Glutamatergic neuron (in vitro differentiated cells): Measurements from ENCODE around the gene PIK3R3. TPM values are rescaled to one million over a fixed set of nuclear protein-coding genes. Genes with fewer than 3 reads are reported as not detected.

ENCODE experiments used
- DNase-seq: peaks from one replicate; pipeline ENCODE4 v3.0.0; 2022
- H3K27ac Mint-ChIP-seq: one replicate; pipeline ENCODE4 v1.8.0; 2020; ENCODE audit warnings: mild to moderate bottlenecking, mixed read lengths, inconsistent platforms; ENCODE audit not compliant: unreplicated experiment
- H3K27me3 Mint-ChIP-seq: one replicate; pipeline ENCODE4 v1.8.0; 2020; ENCODE audit warnings: mild to moderate bottlenecking, moderate library complexity, mixed read lengths, inconsistent platforms; ENCODE audit not compliant: unreplicated experiment
- H3K36me3 Mint-ChIP-seq: one replicate; pipeline ENCODE4 v1.8.0; 2020; ENCODE audit warnings: mild to moderate bottlenecking, mixed read lengths, inconsistent platforms; ENCODE audit not compliant: unreplicated experiment
- H3K4me1 Mint-ChIP-seq: one replicate; pipeline ENCODE4 v1.8.0; 2020; ENCODE audit warnings: mild to moderate bottlenecking, low read depth, mixed read lengths, inconsistent platforms; ENCODE audit not compliant: unreplicated experiment
- H3K4me3 Mint-ChIP-seq: one replicate; pipeline ENCODE4 v1.8.0; 2020; ENCODE audit warnings: mild to moderate bottlenecking, mixed read lengths, inconsistent platforms; ENCODE audit not compliant: unreplicated experiment
- H3K9me3 Mint-ChIP-seq: one replicate; pipeline ENCODE4 v1.8.0; 2020; ENCODE audit warnings: mild to moderate bottlenecking, moderate library complexity, mixed read lengths, inconsistent platforms; ENCODE audit not compliant: unreplicated experiment
- CTCF ChIP-seq: fragments of 200-600 bp; sonication (generic); IDR thresholded peaks from one replicate; pipeline ENCODE4 v1.5.0; 2021; ENCODE audit not compliant: partially characterized antibody, unreplicated experiment
- total RNA-seq: library from RNA; stranded (reverse); fragmentation: NEBNext Ultra II Directional; extraction: Animal tissue kit (Norgen Biotek cat#: 25700); gene quantifications from one replicate; pipeline ENCODE4 v1.2.1, GENCODE V29; 2021; ENCODE audit not compliant: unreplicated experiment

Gene PIK3R3
- total RNA-seq, 1 donor from 2014 or later, result 156 TPM

GRCh38 chr1:46002551-46003150, 129.8 kb downstream of the PIK3R3 start:
- peaks cover 2% of the 10 kb centered on the region for H3K9me3 Mint-ChIP-seq
- H3K4me1 Mint-ChIP-seq, result no peaks in the 10 kb centered on the region
- no peaks in the 10 kb centered on the region for H3K36me3 Mint-ChIP-seq
- no peak overlapping the region for H3K4me3 Mint-ChIP-seq
- no peak for TF ChIP-seq CTCF
- H3K27me3 Mint-ChIP-seq, result peaks cover 1% of the 10 kb centered on the region
- no peak for DNase-seq
- H3K27ac Mint-ChIP-seq, result no peak overlapping the region

GRCh38 chr1:46001081-46001785, 131.2 kb downstream of the PIK3R3 start:
- Mint-ChIP-seq H3K4me1 (no peaks in the 10 kb centered on the region), H3K4me3 (no peak overlapping the region), H3K27ac (no peak overlapping the region), H3K36me3 (no peaks in the 10 kb centered on the region), H3K9me3 (peaks cover 2% of the 10 kb centered on the region), H3K27me3 (peaks cover 1% of the 10 kb centered on the region)
- no peak for TF ChIP-seq CTCF
- no peak for DNase-seq

- H3K27me3 Mint-ChIP-seq, result peaks cover 1% of the 10 kb centered on the region
- peaks cover 2% of the 10 kb centered on the region for H3K9me3 Mint-ChIP-seq
- no peak for DNase-seq
- H3K4me1 Mint-ChIP-seq, result no peaks in the 10 kb centered on the region
- no peak overlapping the region for H3K4me3 Mint-ChIP-seq
- TF ChIP-seq CTCF, result no peak
- no peak overlapping the region for H3K27ac Mint-ChIP-seq
- H3K36me3 Mint-ChIP-seq, result no peaks in the 10 kb centered on the region
Observed at GRCh38 chr1:45999507-45999906, 132.9 kb downstream of the PIK3R3 start.

- no peaks in the 10 kb centered on the region for H3K4me1 Mint-ChIP-seq
- H3K27me3 Mint-ChIP-seq, result peaks cover 1% of the 10 kb centered on the region
- H3K36me3 Mint-ChIP-seq, result no peaks in the 10 kb centered on the region
- no peak for TF ChIP-seq CTCF
- peaks cover 2% of the 10 kb centered on the region for H3K9me3 Mint-ChIP-seq
- H3K27ac Mint-ChIP-seq, result no peak overlapping the region
- no peak for DNase-seq
- no peak overlapping the region for H3K4me3 Mint-ChIP-seq
Observed at GRCh38 chr1:45998020-45998617, 134.3 kb downstream of the PIK3R3 start.

GRCh38 chr1:45995298-45995697, 137.1 kb downstream of the PIK3R3 start:
- no peak overlapping the region for H3K4me3 Mint-ChIP-seq
- no peak for TF ChIP-seq CTCF
- no peaks in the 10 kb centered on the region for H3K36me3 Mint-ChIP-seq
- DNase-seq, result no peak
- no peak overlapping the region for H3K27ac Mint-ChIP-seq
- peaks cover 1% of the 10 kb centered on the region for H3K27me3 Mint-ChIP-seq
- peaks cover 2% of the 10 kb centered on the region for H3K9me3 Mint-ChIP-seq
- no peaks in the 10 kb centered on the region for H3K4me1 Mint-ChIP-seq
